Measurements from ENCODE around the gene NFAT5. TPM values are rescaled to one million over a fixed set of nuclear protein-coding genes. Genes with fewer than 3 reads are reported as not detected.
"Not testable (repeated sequence)": the region's sequence is repeated elsewhere in the genome, so short reads cannot be mapped to it uniquely, and the experiment has no call there.

NFAT5 gene
- total RNA-seq, 1 donor from 2014 or later = 45.6 TPM

GRCh38 chr16:69637206-69637865 lies 71.6 kb downstream of the NFAT5 start:
- not testable (repeated sequence) for DNase-seq

DNA sequence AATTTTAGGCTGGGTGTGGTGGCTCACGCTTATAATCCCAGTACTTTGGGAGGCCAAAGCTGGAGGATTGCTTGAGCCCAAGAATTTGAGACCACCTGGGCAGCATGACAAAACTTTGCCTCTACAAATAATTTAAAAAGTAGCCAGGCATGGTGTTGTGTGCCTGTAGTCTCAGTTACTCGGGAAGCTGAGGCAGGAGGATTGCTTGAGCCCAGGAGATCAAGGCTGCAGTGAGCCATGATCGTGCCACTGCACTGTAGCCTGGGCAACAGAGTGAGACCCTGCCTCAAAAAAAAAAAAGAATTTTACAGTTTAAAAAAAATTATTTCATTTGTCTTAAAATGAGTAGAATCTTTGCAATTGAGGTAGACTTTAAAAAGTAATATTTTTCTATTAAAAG lies 78.2 kb downstream of the NFAT5 start:
- DNase-seq = not testable (repeated sequence)

DNA sequence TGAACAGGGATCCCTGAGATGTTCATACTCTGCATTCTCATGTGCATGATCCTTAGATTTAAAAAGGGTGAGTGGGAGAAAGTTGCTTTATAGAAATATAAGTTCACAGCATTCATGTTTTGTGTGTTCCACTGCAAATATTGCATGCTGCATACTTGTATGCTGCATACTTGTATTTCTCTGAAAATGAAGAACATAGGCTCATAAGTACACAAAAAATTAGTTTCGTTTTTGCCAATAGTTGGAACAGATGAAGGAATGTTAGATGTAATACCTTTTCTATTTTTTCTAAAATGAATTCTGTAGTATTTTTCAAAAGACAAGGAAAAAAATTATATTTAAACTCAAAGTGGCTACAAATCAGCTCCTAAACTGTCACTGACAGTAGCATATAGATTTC lies 79.0 kb downstream of the NFAT5 start:
- DNase-seq = no peak

DNA sequence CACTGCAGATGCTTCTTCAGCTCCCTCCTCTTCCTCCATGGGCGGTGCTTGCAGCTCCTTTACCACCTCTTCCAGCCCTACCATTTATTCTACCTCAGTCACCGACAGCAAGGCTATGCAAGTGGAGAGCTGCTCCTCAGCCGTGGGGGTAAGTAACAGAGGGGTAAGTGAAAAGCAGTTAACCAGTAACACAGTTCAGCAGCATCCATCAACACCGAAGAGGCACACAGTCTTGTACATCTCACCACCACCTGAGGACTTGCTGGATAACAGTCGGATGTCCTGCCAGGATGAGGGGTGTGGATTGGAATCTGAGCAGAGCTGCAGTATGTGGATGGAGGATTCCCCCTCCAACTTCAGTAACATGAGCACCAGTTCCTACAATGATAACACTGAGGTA lies 81.3 kb downstream of the NFAT5 start:
- DNase-seq = no peak

GRCh38 chr16:69651217-69651616 lies 85.5 kb downstream of the NFAT5 start:
- DNase-seq = no peak

DNA sequence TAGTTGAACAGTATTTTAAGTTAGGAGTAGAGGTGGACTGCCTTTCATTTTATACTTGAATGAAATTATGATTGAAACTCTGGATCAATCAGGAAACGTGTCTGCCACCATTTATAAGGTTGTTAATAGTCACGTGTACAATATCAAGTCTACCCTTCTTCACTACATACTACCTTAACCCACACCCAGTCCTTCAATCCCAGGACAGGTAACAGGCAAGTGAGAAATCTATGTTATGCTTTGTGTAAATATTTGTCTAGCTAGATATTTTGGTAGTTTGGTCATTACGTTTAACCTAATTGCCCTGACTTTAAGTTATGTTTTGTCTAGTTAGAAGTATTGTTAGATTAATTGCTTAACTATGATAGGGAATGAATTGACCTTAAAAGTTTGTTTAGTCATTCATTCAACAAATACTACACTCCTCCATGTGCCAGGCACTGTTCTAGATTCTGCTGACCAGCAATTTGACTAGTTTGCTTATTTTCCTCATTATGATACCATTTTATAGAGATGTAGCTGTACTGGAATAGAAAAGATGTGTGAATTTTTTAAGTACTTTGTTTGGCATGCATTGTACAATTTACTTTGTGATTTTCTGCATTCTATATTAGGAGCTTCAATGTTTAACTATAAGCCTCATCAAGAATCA lies 88.6 kb downstream of the NFAT5 start:
- no peak for DNase-seq

- DNase-seq = no peak
Observed at GRCh38 chr16:69660166-69660565, 94.4 kb downstream of the NFAT5 start.

DNA sequence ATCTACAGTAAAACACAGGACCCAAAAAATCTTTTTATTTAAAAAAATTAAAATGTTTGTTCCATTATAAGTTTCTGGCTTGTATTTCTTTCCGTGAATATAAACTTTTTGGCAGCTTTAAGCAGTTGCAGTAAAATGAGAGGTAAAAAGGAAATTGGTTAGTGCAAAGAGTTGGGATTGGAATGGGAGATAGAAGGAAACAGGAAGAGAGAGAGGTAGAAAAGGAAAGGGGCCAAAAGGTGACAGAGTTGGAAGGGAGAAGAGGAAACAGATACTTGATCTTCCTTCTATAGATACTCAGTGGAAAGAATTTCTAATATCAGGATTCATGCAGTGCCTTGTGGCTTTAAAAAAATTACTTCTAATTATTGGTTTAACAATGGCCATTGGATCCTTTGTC lies 97.1 kb downstream of the NFAT5 start:
- DNase-seq = no peak

DNA sequence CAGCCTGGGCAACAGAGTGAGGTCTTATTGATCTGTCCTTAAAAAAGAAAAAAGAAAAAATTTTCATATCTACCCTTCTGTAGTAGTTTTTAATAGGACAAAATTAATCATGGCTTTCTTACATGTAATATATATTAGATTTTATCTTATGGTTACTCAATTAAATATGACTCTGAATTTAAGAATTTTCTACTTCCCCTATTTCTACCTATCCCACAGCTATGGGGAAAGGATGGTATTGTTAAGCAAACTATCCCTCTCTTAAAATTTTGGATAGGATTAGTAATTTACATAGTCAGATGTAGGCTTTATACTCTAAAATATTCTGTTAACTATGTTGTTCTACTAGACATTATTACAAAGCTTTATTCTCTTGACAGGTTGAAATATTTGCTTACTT lies 98.1 kb downstream of the NFAT5 start:
- no peak for DNase-seq

GRCh38 chr16:69669577-69669976 lies 103.8 kb downstream of the NFAT5 start:
- DNase-seq = no peak

- DNase-seq = no peak
Observed at GRCh38 chr16:69672315-69672997, 106.7 kb downstream of the NFAT5 start.

DNA sequence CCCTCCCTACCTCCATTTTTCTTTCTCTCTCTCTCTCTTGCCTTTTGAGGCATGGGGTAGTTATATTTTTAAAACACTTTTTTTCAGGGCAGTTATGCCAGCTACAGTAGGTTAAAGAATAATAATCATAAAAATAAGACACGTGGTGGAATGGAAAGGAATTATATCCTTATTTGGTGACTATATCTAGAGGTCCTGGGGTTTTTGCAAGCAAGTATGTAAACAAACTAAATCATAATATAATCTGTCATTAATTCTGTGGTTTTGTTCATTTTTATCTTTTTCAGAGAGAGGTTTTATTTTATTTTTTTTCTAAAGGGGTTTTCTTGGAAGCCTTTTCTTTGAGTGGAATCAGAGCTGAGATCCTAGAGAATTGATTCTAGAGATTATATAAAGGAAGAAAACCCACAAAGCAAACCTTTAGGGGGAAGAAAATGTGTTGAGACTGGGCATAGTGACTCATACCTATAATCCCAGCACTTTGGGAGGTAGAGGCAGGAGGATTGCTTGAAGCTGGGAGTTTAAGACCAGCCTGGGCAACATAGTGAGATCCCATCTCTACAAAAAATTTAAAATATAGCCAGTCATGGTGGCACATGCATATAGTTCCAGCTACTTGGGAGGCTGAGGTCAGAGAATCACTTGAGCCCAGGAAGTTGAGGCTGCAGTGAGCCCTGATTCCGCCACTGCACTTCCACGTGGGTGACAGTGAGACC lies 107.4 kb downstream of the NFAT5 start:
- DNase-seq = no peak

- DNase-seq = no peak
Observed at GRCh38 chr16:69680358-69680757, 114.6 kb downstream of the NFAT5 start.

GRCh38 chr16:69688589-69688988 lies 122.8 kb downstream of the NFAT5 start:
- no peak for DNase-seq

- no peak for DNase-seq
Observed at GRCh38 chr16:69691980-69692911, 126.5 kb downstream of the NFAT5 start.

- no peak for DNase-seq
Observed at GRCh38 chr16:69693916-69694315, 128.2 kb downstream of the NFAT5 start.

GRCh38 chr16:69698404-69698803 lies 132.6 kb downstream of the NFAT5 start:
- DNase-seq = no peak

- DNase-seq = no peak
Observed at GRCh38 chr16:69699915-69700314, 134.1 kb downstream of the NFAT5 start.

GRCh38 chr16:69701452-69701851 lies 135.7 kb downstream of the NFAT5 start:
- no peak for DNase-seq

- no peak for DNase-seq
Observed at GRCh38 chr16:69701866-69702265, 136.1 kb downstream of the NFAT5 start.

DNA sequence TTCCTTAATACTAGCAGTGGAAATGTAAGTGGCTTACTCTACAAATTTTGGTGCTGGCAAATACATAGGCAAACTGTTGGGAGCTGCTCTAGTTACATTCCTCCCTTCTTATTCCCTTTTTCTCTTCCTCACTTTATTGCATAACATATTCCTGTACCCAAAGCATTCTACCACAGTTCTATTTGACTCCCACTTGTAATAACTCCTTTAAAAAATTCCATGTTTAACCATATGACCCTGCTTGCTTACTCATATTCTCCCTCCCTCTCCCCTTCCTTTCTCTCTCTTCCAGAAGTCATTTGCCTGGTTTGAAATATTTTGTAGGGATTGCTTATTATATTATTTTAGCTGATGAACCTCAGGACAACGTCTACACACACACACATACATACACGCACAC lies 137.9 kb downstream of the NFAT5 start:
- no peak for DNase-seq
